Activated CD4-positive, CD25-positive, alpha-beta regulatory T cell treated with anti-CD3 and anti-CD28 coated beads, Interleukin-2, amount 50 U/mL, for 72 hours (primary cell): Measurements from ENCODE around the gene PI4KB.
"Not testable (repeated sequence)": the region's sequence is repeated elsewhere in the genome, so short reads cannot be mapped to it uniquely, and the experiment has no call there.

ENCODE experiments used
- DNase-seq: peaks from one replicate; pipeline ENCODE4 v3.0.0; 2021

PI4KB gene

GRCh38 chr1:151275341-151275740 lies 51.9 kb downstream of the PI4KB start:
- DNase-seq: not testable (repeated sequence)

DNA sequence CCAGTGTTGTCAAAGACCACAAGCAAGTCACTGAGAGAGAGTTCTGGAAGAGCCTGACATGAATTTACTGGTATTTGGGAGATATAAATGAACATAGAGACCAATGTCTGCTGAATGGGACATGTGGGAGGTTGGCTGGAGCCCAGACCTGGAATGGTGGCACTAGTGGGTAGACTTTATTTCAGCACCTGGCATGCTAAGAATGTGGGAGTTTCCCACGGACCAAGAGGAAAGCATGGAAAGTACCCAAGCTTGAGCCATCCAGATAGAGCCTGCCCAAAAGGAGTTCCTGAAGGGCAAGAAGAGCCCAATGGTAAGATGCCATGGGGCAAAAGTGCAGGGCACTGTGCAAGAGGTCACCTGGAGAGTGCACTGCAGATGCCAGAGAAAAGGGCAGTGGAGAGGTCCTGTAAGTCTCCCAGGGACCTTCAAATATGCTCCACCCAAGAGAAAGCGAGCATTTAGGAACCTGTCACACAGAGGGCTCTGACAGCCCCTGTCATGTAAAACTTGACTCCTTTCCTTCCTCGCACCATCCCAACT lies 53.2 kb downstream of the PI4KB start:
- DNase-seq: no peak

GRCh38 chr1:151267760-151268159 lies 59.5 kb downstream of the PI4KB start:
- DNase-seq: no peak

GRCh38 chr1:151266821-151267220 lies 60.4 kb downstream of the PI4KB start:
- no peak for DNase-seq

- DNase-seq: no peak
Measured at GRCh38 chr1:151266315-151266714, 60.9 kb downstream of the PI4KB start.

GRCh38 chr1:151265446-151266236 lies 61.6 kb downstream of the PI4KB start:
- no peak for DNase-seq

DNA sequence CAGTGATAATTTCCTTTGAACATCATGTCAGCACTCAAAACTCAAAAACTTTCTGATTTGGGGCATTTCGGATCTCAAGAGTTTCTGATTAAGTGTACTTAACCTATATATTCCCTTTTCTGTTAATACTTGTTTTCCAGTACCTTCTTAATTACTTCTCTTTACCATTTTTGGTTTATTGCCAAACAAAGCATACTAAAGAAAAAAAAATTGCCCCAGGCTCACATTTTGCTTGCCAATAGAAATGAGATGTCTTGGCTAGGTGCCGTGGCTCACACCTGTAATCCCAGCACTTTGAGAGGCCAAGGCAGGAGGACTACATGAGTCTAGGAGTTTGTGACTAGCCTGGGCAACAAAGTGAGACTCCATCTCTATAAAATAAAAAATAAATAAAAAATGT lies 67.9 kb downstream of the PI4KB start:
- no peak for DNase-seq

DNA sequence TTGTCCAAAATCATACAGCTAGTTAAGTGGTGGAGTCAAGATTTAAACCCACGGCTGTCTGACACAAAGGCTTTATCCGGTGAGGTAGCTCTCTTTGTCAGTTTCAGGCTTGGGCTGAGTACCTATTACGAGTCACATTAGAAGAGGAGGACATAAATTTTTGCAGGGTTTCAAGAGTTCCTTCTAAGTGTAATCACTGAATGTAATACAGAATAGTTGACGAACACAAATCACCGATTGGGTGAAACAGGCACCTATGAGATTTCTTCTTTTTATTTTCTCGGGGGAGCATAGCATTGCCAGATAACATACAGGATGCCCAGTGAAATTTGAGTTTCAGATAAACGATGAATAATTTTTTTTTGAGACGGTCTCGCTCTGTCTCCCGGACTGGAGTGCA lies 71.8 kb downstream of the PI4KB start:
- no peak for DNase-seq

- DNase-seq: peak; percentile 89
Measured at GRCh38 chr1:151254217-151255213, 72.7 kb downstream of the PI4KB start, which contains the start of gene PSMD4. TSS of gene PSMD4 (plus strand) at chr1:151254734. CDS start at chr1:151254783, 49 bp downstream.

GRCh38 chr1:151251656-151252470 lies 75.4 kb downstream of the PI4KB start:
- DNase-seq: no peak

GRCh38 chr1:151246786-151247185 lies 80.4 kb downstream of the PI4KB start:
- no peak for DNase-seq

- DNase-seq: no peak
Measured at GRCh38 chr1:151243683-151244216, 83.5 kb downstream of the PI4KB start.

DNA sequence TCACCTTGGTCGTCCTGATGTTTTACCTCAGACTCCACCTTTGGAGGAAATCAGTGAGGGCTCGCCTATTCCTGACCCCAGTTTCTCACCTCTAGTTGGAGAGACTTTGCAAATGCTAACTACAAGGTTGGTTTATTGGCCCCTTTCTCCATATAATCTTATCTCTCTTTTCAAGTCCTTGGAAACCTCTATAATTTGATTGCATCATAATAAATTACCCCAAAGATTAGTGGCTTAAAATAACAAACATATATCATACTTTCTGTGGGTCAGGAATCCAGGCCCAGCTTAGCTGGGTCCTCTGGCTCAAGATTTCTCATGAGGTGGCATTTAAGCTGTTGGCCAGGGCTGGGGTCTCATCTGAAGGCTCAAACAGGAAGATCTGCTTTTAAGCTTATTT lies 84.8 kb downstream of the PI4KB start:
- DNase-seq: no peak
